Esophagus squamous epithelium (tissue), 5 donors: ENCODE measurements around the gene ITIH5. TPM values are rescaled to one million over a fixed set of nuclear protein-coding genes. Genes with fewer than 3 reads are reported as not detected.

ENCODE experiments used
- DNase-seq: peaks from one replicate; lab custom pipeline; 2025; lab: John Stamatoyannopoulos, UW
- H3K27ac ChIP-seq, 4 donors: fragments of 200-600 bp; sonication (generic); one replicate each; pipeline ENCODE4 v1.5.1; 2016 to 2019; ENCODE audit warnings: mild to moderate bottlenecking in 1 of 4
- H3K27me3 ChIP-seq, 4 donors: fragments of 200-600 bp; sonication (generic); 1 replicate in 3 of 4; 2 replicates in 1 of 4; pipeline versions ENCODE4 v1.5.1 to v1.6.0; 2017 to 2021; ENCODE audit warnings: antibody characterized with exemption in 1 of 4
- H3K36me3 ChIP-seq, 3 donors: fragments of 200-600 bp; sonication (generic); one replicate each; pipeline ENCODE4 v1.5.1; 2016 to 2019
- H3K4me1 ChIP-seq, 3 donors: fragments of 200-600 bp; sonication (generic); one replicate each; pipeline ENCODE4 v1.5.1; 2017 to 2019
- H3K4me3 ChIP-seq, 4 donors: fragments of 200-600 bp; sonication (generic); 1 replicate in 3 of 4; 2 replicates in 1 of 4; pipeline ENCODE4 v1.5.1; 2016 to 2019; ENCODE audit warnings: mild to moderate bottlenecking in 2 of 4, moderate library complexity in 1 of 4
- H3K9me3 ChIP-seq, 3 donors: fragments of 200-600 bp; sonication (generic); one replicate each; pipeline ENCODE4 v1.5.1; 2016 to 2019
- POLR2A ChIP-seq, 4 donors: fragments of 450-650 bp; IDR thresholded peaks; one replicate each; pipeline ENCODE4 v1.6.1; 2017; ENCODE audit warnings: antibody characterized with exemption in 4 of 4, mild to moderate bottlenecking in 4 of 4, moderate library complexity in 3 of 4
- WGBS, 2 donors: methylation state at CpG; one replicate each; pipeline ENCODE4 v1.1.5; 2018; 5-methylcytosine and 5-hydroxymethylcytosine counted together
- intact Hi-C: fragments of 100-400 bp; cut with DNase I; formaldehyde crosslinking; loops from one replicate; pipeline ENCODE4 v1.15.0; 2022
- total RNA-seq, 4 donors: library from RNA; depleted of rRNA; stranded (reverse); fragments of >200 nt; gene quantifications; one replicate each; pipeline ENCODE4 v1.1.0, GENCODE V29; 2016
- TF ChIP-seq, protein P1 (sequence below), 6 experiments: fragments of 450-650 bp in 4 of 6; fragments of 200-600 bp in 2 of 6; sonication (generic) in 2 of 6; IDR thresholded peaks; one replicate each; pipeline ENCODE4 v1.5.1; 2016 to 2019; ENCODE audit warnings: antibody characterized with exemption in 6 of 6, mild to moderate bottlenecking in 4 of 6, moderate library complexity in 4 of 6
- donor health status: DM: yes; HTN: yes; CAD: no.

ITIH5 gene
- total RNA-seq, 4 donors from 2014 or later: 2.2 to 21.4 (median 3.3) TPM

DNA sequence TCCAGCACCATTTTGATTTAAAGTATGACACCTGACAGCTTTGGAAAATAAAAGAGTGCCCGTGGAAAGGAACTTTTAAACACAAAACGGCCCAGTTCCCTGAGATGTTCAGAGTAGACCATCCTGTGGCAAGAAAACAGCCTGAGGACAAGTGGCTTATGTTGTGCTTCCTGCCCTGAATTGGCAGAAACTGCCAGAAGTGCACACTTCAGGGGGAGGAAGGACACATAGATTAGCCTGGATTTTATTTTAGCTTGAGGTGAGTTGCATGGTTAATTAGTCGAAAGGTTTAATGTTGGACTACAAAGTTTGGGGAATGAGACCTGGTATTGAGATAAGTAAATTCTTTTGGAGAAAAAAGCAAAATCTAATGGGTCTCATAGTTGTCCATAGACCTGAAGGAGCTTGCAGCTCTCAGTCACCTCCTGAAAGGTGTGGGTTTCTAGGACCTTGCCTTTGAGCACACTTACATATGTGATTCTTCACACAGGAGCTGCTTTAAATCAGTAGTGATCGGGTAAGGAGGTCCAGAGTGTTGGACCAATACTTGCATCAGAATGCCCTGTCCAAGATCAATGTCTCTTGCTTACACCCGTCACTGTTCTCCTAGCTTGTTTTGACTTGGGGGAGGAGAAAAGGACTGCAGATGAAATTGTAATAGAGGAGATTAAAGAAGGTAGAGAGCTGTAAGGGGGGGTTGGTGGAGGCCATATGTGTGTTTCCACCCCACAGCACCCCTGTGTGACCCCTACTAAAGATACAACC lies 41.3 kb upstream of the ITIH5 start:
- WGBS, 2 donors: 61 to 70% methylated on average over 5 of the region's 5 CpGs
- Histone ChIP-seq H3K27me3 (peaks cover 0 to 94% (median 0%) of the 10 kb centered on the region in 4 donors), H3K9me3 (no peaks in the 10 kb centered on the region), H3K4me1 (peaks cover 0 to 7% (median 0%) of the 10 kb centered on the region in 3 donors), H3K4me3 (no peak overlapping the region), H3K27ac (no peak overlapping the region), H3K36me3 (no peaks in the 10 kb centered on the region)
- TF ChIP-seq, protein P1, sequence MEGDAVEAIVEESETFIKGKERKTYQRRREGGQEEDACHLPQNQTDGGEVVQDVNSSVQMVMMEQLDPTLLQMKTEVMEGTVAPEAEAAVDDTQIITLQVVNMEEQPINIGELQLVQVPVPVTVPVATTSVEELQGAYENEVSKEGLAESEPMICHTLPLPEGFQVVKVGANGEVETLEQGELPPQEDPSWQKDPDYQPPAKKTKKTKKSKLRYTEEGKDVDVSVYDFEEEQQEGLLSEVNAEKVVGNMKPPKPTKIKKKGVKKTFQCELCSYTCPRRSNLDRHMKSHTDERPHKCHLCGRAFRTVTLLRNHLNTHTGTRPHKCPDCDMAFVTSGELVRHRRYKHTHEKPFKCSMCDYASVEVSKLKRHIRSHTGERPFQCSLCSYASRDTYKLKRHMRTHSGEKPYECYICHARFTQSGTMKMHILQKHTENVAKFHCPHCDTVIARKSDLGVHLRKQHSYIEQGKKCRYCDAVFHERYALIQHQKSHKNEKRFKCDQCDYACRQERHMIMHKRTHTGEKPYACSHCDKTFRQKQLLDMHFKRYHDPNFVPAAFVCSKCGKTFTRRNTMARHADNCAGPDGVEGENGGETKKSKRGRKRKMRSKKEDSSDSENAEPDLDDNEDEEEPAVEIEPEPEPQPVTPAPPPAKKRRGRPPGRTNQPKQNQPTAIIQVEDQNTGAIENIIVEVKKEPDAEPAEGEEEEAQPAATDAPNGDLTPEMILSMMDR (IDR thresholded peaks at IDR 0.05): no peak
- no peak for TF ChIP-seq POLR2A (IDR thresholded peaks at IDR 0.05)
- intact Hi-C loops: no loop called here
- no peak for DNase-seq

DNA sequence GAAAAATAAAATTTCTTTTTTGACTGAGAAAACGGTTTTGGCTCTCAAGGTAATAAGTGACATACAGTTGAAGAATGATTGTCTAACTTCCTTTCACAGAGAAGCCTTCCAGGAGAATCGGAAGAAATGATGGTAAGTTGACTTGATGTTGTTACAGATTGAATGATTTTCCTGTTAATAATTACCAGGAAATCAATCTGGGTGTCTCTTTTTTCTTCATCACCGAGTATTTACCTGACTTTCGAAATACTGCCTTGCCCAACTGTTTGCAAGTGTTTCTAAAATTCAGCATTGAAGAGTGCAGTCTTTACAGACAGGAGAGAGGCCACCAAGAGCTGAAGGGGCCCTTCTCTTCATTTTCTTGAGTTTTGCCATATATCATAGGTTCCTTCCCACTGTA lies 40.3 kb upstream of the ITIH5 start:
- Histone ChIP-seq H3K9me3 (no peaks in the 10 kb centered on the region), H3K27me3 (peaks cover 0 to 94% (median 0%) of the 10 kb centered on the region in 4 donors), H3K36me3 (no peaks in the 10 kb centered on the region), H3K4me3 (no peak overlapping the region), H3K27ac (no peak overlapping the region), H3K4me1 (peaks cover 0 to 7% (median 0%) of the 10 kb centered on the region in 3 donors)
- WGBS, 2 donors: 58 to 59% methylated on average over 4 of the region's 4 CpGs
- no peak for TF ChIP-seq POLR2A (IDR thresholded peaks at IDR 0.05)
- TF ChIP-seq, protein P1 (IDR thresholded peaks at IDR 0.05): no peak
- intact Hi-C loops: no loop called here
- no peak for DNase-seq

GRCh38 chr10:7706534-7707073 lies 39.8 kb upstream of the ITIH5 start:
- Histone ChIP-seq H3K36me3 (no peaks in the 10 kb centered on the region), H3K27ac (no peak overlapping the region), H3K4me1 (peaks cover 0 to 7% (median 0%) of the 10 kb centered on the region in 3 donors), H3K9me3 (no peaks in the 10 kb centered on the region), H3K27me3 (peaks cover 0 to 95% (median 0%) of the 10 kb centered on the region in 4 donors), H3K4me3 (no peak overlapping the region)
- no peak for TF ChIP-seq POLR2A (IDR thresholded peaks at IDR 0.05)
- TF ChIP-seq, protein P1 (IDR thresholded peaks at IDR 0.05): no peak
- intact Hi-C loops: no loop called here
- DNase-seq: no peak
- WGBS, 2 donors: 54 to 69% methylated on average over 4 of the region's 4 CpGs

GRCh38 chr10:7705341-7705740 lies 38.6 kb upstream of the ITIH5 start:
- Histone ChIP-seq H3K36me3 (no peaks in the 10 kb centered on the region), H3K4me1 (peaks cover 0 to 7% (median 0%) of the 10 kb centered on the region in 3 donors), H3K27me3 (peaks cover 0 to 99% (median 0%) of the 10 kb centered on the region in 4 donors), H3K4me3 (no peak overlapping the region), H3K27ac (no peak overlapping the region), H3K9me3 (no peaks in the 10 kb centered on the region)
- no peak for TF ChIP-seq POLR2A (IDR thresholded peaks at IDR 0.05)
- TF ChIP-seq, protein P1 (IDR thresholded peaks at IDR 0.05): no peak
- WGBS, 2 donors: 74 to 80% methylated on average over 3 of the region's 3 CpGs
- intact Hi-C loops: no loop called here
- DNase-seq: no peak
